ENCODE measurements around the gene TBC1D9B.

DNA sequence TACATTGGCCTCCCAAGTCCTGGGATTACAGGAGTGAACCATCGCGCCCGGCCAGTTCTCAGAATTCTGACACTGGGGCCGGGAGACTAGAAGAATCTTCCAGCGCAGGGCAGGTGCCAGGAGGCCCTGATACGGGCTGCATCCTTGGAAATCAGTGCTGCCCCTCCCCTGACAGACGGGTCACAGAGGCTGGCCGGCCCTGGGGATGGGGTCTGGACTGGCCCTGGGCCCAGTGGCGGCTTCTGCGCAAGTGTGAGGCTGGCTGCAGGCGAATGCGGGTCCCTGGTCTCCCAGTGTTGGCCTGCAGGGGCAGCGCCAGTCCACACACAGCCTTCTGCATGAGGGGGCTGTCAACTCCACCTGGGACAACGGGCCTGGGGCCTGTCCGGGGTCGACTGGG, 831 bp upstream of the TBC1D9B start:
- TF ChIP-seq SMAD1 (CRISPR knock-in tag; IDR thresholded peaks at IDR 0.05; ENCODE audit: borderline replicate concordance, low read depth), result no peak
- TF ChIP-seq KLF16 (CRISPR knock-in tag; IDR thresholded peaks at IDR 0.05), result no peak
- TF ChIP-seq RXRA (CRISPR knock-in tag; IDR thresholded peaks at IDR 0.05), result no peak
- TF ChIP-seq ZNF10 (CRISPR knock-in tag; IDR thresholded peaks at IDR 0.05; ENCODE audit: borderline replicate concordance, low read depth), result no peak
- TF ChIP-seq, protein P1, sequence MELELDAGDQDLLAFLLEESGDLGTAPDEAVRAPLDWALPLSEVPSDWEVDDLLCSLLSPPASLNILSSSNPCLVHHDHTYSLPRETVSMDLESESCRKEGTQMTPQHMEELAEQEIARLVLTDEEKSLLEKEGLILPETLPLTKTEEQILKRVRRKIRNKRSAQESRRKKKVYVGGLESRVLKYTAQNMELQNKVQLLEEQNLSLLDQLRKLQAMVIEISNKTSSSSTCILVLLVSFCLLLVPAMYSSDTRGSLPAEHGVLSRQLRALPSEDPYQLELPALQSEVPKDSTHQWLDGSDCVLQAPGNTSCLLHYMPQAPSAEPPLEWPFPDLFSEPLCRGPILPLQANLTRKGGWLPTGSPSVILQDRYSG (CRISPR knock-in tag; IDR thresholded peaks at IDR 0.05), result no peak
- no peak for TF ChIP-seq KDM5B (CRISPR knock-in tag; IDR thresholded peaks at IDR 0.05; ENCODE audit: borderline replicate concordance)

All from HepG2 (cell line).